GM18909 (cell line): ENCODE results near the gene ELK1.
"Not testable (repeated sequence)": the region's sequence is repeated elsewhere in the genome, so short reads cannot be mapped to it uniquely, and the experiment has no call there.

Experiments used
- ATAC-seq: cut with Tn5 transposase; IDR thresholded peaks from one replicate; pipeline ENCODE4 v1.9.1; 2021; ENCODE audit warnings: mild to moderate bottlenecking; ENCODE audit not compliant: unreplicated experiment, poor library complexity

ELK1 gene

GRCh38 chrX:47614618-47615017 is 35.7 kb downstream of the ELK1 start:
- no peak for ATAC-seq

GRCh38 chrX:47613082-47613481 is 37.3 kb downstream of the ELK1 start:
- no peak for ATAC-seq

- no peak for ATAC-seq
These were observed 37.9 kb downstream of the ELK1 start for GRCh38 chrX:47612418-47612817.

- no peak for ATAC-seq
These were observed 38.4 kb downstream of the ELK1 start for GRCh38 chrX:47611926-47612325.

- ATAC-seq = no peak
These were observed 38.9 kb downstream of the ELK1 start for GRCh38 chrX:47611489-47611888.

- ATAC-seq = no peak
These were observed 39.9 kb downstream of the ELK1 start for GRCh38 chrX:47610511-47610910.

GRCh38 chrX:47608130-47608810 is 42.1 kb downstream of the ELK1 start:
- ATAC-seq = no peak

GRCh38 chrX:47607091-47607490 is 43.3 kb downstream of the ELK1 start:
- ATAC-seq = no peak

- no peak for ATAC-seq
These were observed 45.3 kb downstream of the ELK1 start for GRCh38 chrX:47605024-47605423.

- ATAC-seq = not testable (repeated sequence)
These were observed 47.2 kb downstream of the ELK1 start for GRCh38 chrX:47603125-47603524.

- no peak for ATAC-seq
These were observed 53.1 kb downstream of the ELK1 start for GRCh38 chrX:47597222-47597621.

GRCh38 chrX:47596256-47596655 is 54.1 kb downstream of the ELK1 start:
- ATAC-seq = no peak

GRCh38 chrX:47595716-47596251 is 54.6 kb downstream of the ELK1 start:
- ATAC-seq = no peak

- ATAC-seq = no peak
These were observed 56.8 kb downstream of the ELK1 start for GRCh38 chrX:47593522-47593921.

GRCh38 chrX:47590984-47591383 is 59.4 kb downstream of the ELK1 start:
- ATAC-seq = no peak

- no peak for ATAC-seq
These were observed 62.2 kb downstream of the ELK1 start for GRCh38 chrX:47587906-47588735.

- no peak for ATAC-seq
These were observed 63.1 kb downstream of the ELK1 start for GRCh38 chrX:47587091-47587891.

GRCh38 chrX:47586043-47586787 is 64.1 kb downstream of the ELK1 start:
- ATAC-seq = no peak
